WTC11 (cell line): Measurements from ENCODE around the gene NAV2.

Experiments
- E2F5 ChIP-seq: sonication (generic); formaldehyde crosslinking; IDR thresholded peaks from 2 replicates; pipeline ENCODE4 v1.8.1; 2022; ENCODE audit warnings: mild to moderate bottlenecking, moderate library complexity, missing genetic modification reagents
- MAX ChIP-seq: sonication (generic); formaldehyde crosslinking; IDR thresholded peaks from 2 replicates; pipeline ENCODE4 v1.8.0; 2022; ENCODE audit warnings: mild to moderate bottlenecking, missing genetic modification reagents
- NR3C1 ChIP-seq: sonication (generic); formaldehyde crosslinking; conservative IDR thresholded peaks from 2 replicates; pipeline ENCODE4 v1.8.1; 2023; ENCODE audit warnings: low read depth, mild to moderate bottlenecking, missing genetic modification reagents
- SP1 ChIP-seq: sonication (generic); formaldehyde crosslinking; conservative IDR thresholded peaks from 2 replicates; pipeline ENCODE4 v1.8.1; 2022; ENCODE audit warnings: missing genetic modification reagents
- TF ChIP-seq, protein P1 (sequence below): fragments of 200-600 bp; IDR thresholded peaks from 2 replicates; pipeline ENCODE4 v1.8.0; 2022; ENCODE audit warnings: antibody characterized with exemption
- TF ChIP-seq, protein P2 (sequence below): sonication (generic); formaldehyde crosslinking; IDR thresholded peaks from 2 replicates; pipeline ENCODE4 v1.8.0; 2022; ENCODE audit warnings: mild to moderate bottlenecking, missing genetic modification reagents
- TF ChIP-seq, protein P3 (sequence below): sonication (generic); formaldehyde crosslinking; IDR thresholded peaks from 2 replicates; pipeline ENCODE4 v1.8.1; 2023; ENCODE audit warnings: mild to moderate bottlenecking, missing genetic modification reagents, moderate library complexity
- TF ChIP-seq, protein P4 (sequence below): sonication (generic); formaldehyde crosslinking; IDR thresholded peaks from 2 replicates; pipeline ENCODE4 v1.8.1; 2023; ENCODE audit warnings: mild to moderate bottlenecking, moderate library complexity, missing genetic modification reagents

DNA sequence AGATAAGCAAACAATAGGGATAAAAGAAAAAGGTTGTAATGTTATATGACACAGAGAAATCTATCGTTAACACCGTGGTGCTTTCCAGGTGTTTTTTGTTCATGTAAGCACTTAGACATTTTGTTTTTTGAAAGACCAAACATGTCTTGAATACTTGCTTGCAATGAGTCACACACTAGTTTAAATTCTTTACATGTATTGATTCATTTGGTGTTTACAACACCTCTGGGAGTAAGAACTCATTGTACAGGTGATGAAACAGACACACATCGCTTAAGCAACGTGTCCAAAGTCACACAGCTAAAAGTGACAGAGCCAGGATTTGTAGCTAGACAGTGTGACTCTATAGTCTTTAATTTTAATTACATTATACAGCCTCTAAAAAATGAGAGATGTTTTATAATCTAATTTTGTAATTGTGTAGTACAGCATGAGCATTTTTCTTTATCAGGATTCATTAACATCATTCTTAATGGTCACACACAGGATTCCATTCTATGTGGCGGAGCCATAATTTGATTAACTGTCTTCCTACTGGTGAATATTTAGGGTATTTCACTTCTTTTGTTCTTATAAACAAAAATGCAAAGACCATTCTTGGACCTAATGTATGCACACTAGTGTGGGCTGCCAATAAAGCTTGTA, 298.8 kb downstream of the NAV2 start:
- TF ChIP-seq, protein P1, sequence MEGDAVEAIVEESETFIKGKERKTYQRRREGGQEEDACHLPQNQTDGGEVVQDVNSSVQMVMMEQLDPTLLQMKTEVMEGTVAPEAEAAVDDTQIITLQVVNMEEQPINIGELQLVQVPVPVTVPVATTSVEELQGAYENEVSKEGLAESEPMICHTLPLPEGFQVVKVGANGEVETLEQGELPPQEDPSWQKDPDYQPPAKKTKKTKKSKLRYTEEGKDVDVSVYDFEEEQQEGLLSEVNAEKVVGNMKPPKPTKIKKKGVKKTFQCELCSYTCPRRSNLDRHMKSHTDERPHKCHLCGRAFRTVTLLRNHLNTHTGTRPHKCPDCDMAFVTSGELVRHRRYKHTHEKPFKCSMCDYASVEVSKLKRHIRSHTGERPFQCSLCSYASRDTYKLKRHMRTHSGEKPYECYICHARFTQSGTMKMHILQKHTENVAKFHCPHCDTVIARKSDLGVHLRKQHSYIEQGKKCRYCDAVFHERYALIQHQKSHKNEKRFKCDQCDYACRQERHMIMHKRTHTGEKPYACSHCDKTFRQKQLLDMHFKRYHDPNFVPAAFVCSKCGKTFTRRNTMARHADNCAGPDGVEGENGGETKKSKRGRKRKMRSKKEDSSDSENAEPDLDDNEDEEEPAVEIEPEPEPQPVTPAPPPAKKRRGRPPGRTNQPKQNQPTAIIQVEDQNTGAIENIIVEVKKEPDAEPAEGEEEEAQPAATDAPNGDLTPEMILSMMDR, result no peak
- no peak for TF ChIP-seq E2F5 (CRISPR knock-in tag)
- TF ChIP-seq, protein P2, sequence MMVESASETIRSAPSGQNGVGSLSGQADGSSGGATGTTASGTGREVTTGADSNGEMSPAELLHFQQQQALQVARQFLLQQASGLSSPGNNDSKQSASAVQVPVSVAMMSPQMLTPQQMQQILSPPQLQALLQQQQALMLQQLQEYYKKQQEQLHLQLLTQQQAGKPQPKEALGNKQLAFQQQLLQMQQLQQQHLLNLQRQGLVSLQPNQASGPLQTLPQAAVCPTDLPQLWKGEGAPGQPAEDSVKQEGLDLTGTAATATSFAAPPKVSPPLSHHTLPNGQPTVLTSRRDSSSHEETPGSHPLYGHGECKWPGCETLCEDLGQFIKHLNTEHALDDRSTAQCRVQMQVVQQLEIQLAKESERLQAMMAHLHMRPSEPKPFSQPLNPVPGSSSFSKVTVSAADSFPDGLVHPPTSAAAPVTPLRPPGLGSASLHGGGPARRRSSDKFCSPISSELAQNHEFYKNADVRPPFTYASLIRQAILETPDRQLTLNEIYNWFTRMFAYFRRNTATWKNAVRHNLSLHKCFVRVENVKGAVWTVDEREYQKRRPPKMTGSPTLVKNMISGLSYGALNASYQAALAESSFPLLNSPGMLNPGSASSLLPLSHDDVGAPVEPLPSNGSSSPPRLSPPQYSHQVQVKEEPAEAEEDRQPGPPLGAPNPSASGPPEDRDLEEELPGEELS (CRISPR knock-in tag), result no peak
- TF ChIP-seq MAX (CRISPR knock-in tag), result no peak
- TF ChIP-seq, protein P3, sequence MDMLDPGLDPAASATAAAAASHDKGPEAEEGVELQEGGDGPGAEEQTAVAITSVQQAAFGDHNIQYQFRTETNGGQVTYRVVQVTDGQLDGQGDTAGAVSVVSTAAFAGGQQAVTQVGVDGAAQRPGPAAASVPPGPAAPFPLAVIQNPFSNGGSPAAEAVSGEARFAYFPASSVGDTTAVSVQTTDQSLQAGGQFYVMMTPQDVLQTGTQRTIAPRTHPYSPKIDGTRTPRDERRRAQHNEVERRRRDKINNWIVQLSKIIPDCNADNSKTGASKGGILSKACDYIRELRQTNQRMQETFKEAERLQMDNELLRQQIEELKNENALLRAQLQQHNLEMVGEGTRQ (CRISPR knock-in tag), result no peak
- TF ChIP-seq, protein P4, sequence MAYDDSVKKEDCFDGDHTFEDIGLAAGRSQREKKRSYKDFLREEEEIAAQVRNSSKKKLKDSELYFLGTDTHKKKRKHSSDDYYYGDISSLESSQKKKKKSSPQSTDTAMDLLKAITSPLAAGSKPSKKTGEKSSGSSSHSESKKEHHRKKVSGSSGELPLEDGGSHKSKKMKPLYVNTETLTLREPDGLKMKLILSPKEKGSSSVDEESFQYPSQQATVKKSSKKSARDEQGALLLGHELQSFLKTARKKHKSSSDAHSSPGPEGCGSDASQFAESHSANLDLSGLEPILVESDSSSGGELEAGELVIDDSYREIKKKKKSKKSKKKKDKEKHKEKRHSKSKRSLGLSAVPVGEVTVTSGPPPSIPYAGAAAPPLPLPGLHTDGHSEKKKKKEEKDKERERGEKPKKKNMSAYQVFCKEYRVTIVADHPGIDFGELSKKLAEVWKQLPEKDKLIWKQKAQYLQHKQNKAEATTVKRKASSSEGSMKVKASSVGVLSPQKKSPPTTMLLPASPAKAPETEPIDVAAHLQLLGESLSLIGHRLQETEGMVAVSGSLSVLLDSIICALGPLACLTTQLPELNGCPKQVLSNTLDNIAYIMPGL (CRISPR knock-in tag), result no peak
- no peak for TF ChIP-seq NR3C1 (CRISPR knock-in tag)
- no peak for TF ChIP-seq SP1 (CRISPR knock-in tag)
